ENCODE measurements around the gene C2CD2. TPM values are rescaled to one million over a fixed set of nuclear protein-coding genes. Genes with fewer than 3 reads are reported as not detected.

C2CD2 gene
- total and polyA plus RNA-seq, 8 donors, result 18.3 to 24.1 (median 19.6) TPM

DNA sequence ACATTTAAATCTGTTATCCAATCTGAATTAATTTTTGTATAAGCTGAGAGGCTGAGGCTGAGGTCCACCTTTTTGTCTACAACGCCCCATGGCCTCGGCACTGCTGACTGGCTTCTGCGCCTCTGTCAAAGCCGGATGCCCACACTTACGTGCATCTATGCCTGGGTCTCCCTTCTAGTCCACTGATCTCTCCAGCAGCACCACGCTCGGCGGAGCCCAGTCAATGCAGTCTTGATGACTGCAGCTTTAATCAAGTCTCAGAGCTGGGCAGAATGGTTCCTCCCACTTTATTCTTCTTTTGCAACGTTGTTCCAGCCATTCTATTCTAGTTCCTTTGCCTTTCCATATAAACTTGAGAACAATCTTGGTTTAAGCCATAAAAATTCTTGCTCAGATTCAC lies 84.0 kb downstream of the C2CD2 start:
- Histone ChIP-seq H3K27me3 (no peaks in the 10 kb centered on the region), H3K4me3 (no peak overlapping the region), H3K36me3 (no peaks in the 10 kb centered on the region), H3K27ac (no peak overlapping the region), H3K9me3 (no peaks in the 10 kb centered on the region), H3K4me1 (no peaks in the 10 kb centered on the region)
- DNase-seq, result no peak
- intact Hi-C loops (cut with DNase I), result no loop called here
- no peak for TF ChIP-seq CTCF (IDR thresholded peaks at IDR 0.05)
- no peak for ATAC-seq

- TF ChIP-seq CTCF (IDR thresholded peaks at IDR 0.05), result no peak
- ATAC-seq, result no peak
Observed at GRCh38 chr21:41868062-41868710, 85.6 kb downstream of the C2CD2 start.

GRCh38 chr21:41867313-41867712 lies 86.5 kb downstream of the C2CD2 start:
- ATAC-seq, result no peak
- intact Hi-C loops (cut with DNase I), result no loop called here
- no peak for TF ChIP-seq CTCF (IDR thresholded peaks at IDR 0.05)

More at GRCh38 chr21:41868062-41868710, 85.6 kb downstream of the C2CD2 start:
- intact Hi-C loops (cut with DNase I), result no loop called here
- H3K36me3 ChIP-seq, result no peaks in the 10 kb centered on the region
- H3K9me3 ChIP-seq, result no peaks in the 10 kb centered on the region
- peaks cover 0 to 2% of the 10 kb centered on the region in 2 donors for H3K4me1 ChIP-seq
- H3K27ac ChIP-seq, result no peak overlapping the region
- H3K27me3 ChIP-seq, result no peaks in the 10 kb centered on the region
- DNase-seq, result no peak
- H3K4me3 ChIP-seq, result no peak overlapping the region

GRCh38 chr21:41866274-41866809 lies 87.5 kb downstream of the C2CD2 start:
- no peak for DNase-seq
- intact Hi-C loops (cut with DNase I), result no loop called here
- no peak overlapping the region for H3K4me3 ChIP-seq
- no peaks in the 10 kb centered on the region for H3K9me3 ChIP-seq
- TF ChIP-seq CTCF (IDR thresholded peaks at IDR 0.05), result no peak
- H3K36me3 ChIP-seq, result no peaks in the 10 kb centered on the region
- no peaks in the 10 kb centered on the region for H3K27me3 ChIP-seq
- no peak overlapping the region for H3K27ac ChIP-seq
- peaks cover 0 to 5% of the 10 kb centered on the region in 2 donors for H3K4me1 ChIP-seq
- ATAC-seq, result peak; percentile 66

More at GRCh38 chr21:41867313-41867712, 86.5 kb downstream of the C2CD2 start:
- no peak overlapping the region for H3K4me3 ChIP-seq
- no peak overlapping the region for H3K27ac ChIP-seq
- no peaks in the 10 kb centered on the region for H3K36me3 ChIP-seq
- no peak for DNase-seq
- H3K9me3 ChIP-seq, result no peaks in the 10 kb centered on the region
- no peaks in the 10 kb centered on the region for H3K27me3 ChIP-seq
- H3K4me1 ChIP-seq, result peaks cover 0 to 5% of the 10 kb centered on the region in 2 donors

GRCh38 chr21:41865002-41865777 lies 88.6 kb downstream of the C2CD2 start:
- intact Hi-C loops (cut with DNase I), result no loop called here
- TF ChIP-seq CTCF (IDR thresholded peaks at IDR 0.05), result no peak
- peaks cover 0 to 5% of the 10 kb centered on the region in 2 donors for H3K4me1 ChIP-seq
- no peaks in the 10 kb centered on the region for H3K9me3 ChIP-seq
- no peaks in the 10 kb centered on the region for H3K36me3 ChIP-seq
- H3K27me3 ChIP-seq, result no peaks in the 10 kb centered on the region
- H3K4me3 ChIP-seq, result no peak overlapping the region
- ATAC-seq, result peak; percentile 14
- DNase-seq, result no peak
- no peak overlapping the region for H3K27ac ChIP-seq
